ENCODE measurements around the gene OR7D2. TPM values are rescaled to one million over a fixed set of nuclear protein-coding genes. Genes with fewer than 3 reads are reported as not detected.
"Not testable (repeated sequence)": the region's sequence is repeated elsewhere in the genome, so short reads cannot be mapped to it uniquely, and the experiment has no call there.

Gene OR7D2
- not detected for total RNA-seq

DNA sequence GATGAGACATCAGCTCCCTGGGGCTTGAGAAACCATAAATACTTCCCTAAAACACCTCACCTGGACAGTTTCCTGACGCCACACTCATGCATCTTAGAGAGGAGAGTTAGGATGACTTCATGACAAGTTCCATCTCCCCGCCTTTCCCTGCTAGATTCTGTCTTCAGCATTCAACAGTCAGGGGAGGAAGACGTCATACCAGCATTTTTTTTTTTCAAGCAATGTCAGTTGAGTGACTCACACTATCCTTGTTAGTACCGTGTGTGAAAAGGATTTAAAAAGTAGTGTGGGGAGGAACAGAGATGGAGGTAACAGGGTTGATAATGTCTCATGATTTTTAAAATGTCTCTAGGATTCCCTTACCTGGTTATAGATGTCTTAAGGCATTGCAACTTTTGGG is at the start of gene OR7D2:
TSS of gene OR7D2 (plus strand) at position 79 of the 400 bp plus-strand sequence. CDS start 6,803 bp downstream, outside the sequence.
- no peak for DNase-seq (ENCODE audit: low spot score)

DNA sequence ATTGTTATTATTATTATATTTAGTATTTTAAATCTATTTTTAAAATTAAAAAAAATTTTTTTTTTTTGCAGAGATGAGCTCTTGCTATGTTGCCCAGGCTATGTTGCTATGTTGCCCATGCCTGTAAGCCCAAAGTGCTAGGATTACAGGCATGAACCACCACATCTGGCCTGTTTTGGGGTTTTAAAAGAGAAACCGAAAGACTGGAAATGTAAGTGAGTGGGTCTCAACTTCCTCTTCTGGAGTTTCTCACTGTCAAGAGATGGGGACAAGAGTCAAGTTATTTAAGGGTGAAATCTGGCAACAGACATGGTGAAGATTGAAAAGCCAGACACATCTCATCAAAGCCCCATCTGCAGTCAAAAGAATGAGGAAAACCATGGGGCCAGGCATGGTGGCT is 47.8 kb upstream of the OR7D2 start:
- no peak for DNase-seq (ENCODE audit: low spot score)

DNA sequence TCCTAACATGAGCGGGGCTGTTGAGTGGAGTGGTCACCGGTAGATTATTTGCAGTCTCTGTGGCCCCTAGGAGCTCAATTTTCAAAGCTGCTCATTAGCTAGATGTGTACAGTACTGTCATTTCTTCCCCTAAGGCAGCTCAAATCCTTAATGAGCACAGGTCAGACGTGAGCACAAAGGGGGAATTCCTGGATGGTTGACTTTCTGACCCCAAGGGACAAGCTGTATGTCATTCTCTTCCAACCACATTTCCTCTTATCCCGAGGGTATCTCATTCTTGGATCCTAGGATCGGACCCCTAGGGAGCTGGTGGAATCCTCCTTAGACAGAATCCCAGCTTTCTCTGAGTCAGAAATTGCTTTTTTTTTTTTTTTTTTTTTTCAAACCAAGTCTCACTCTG is 46.4 kb upstream of the OR7D2 start:
- no peak for DNase-seq (ENCODE audit: low spot score)

DNA sequence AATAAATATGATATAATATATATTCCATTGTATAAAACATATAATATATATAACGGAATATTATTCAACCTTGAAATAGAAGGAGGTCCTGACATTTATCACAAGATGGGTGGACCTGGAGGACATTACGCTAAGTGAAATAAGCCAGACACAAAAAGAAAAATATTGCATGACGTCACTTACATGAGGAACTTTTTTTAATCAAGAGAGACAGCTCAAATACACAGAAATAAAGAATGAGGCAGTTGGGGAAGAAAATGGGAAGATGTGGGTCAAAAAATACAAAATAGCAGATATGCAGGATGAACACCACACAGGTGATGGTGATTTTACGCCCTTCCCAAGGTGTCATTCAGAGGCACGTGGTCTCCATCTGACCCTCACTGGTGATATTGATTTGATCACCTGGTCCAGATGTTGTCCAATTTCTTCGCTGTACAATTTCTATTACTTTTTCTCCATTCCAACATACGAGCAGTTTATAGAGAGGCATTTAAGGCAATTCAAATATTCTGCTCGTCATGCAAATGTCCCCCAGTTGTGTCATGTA is 39.1 kb upstream of the OR7D2 start:
- DNase-seq (ENCODE audit: low spot score): no peak

DNA sequence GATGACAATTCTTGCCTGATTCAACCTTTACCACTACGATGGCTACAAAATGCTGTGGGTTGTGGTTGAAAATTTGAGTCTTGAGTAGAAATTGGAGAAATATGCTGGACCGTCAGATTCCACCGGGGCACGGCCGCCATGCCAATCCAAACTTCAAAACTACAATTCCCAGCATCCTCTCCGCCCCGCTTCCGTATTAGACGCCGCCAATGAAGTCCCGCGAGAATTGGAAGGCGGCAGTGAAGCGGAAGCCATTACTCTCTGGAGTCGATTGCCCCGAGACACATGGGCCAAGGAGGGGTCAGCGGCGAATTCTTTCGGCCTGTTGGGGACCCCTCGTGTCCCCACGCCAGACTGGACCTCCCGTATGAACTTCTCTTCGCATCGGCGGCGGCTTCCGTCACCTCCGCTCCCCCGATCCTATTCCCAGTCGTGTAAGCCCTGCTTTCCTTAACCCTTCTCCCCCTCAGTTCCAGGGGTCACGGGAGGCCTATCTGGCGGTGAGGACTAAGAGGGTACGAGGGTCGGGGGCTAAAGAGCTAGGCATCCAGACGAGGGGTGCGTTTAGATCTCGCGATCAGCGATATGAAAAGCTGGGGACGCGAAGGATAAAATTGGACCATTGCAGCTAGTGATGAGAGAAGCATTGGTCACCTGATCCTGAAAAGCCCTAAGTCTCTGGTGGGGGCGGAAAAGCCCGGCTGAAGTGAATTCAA is 38.5 kb upstream of the OR7D2 start, which contains the start of gene ZNF317:
TSS of gene ZNF317 (plus strand) at position 239 of the 716 bp plus-strand sequence. CDS start 15,620 bp downstream, outside the sequence.
- DNase-seq (ENCODE audit: low spot score): peak; percentile 96

- DNase-seq (ENCODE audit: low spot score): no peak
Measured at GRCh38 chr19:9144920-9145319, 33.9 kb upstream of the OR7D2 start.

DNA sequence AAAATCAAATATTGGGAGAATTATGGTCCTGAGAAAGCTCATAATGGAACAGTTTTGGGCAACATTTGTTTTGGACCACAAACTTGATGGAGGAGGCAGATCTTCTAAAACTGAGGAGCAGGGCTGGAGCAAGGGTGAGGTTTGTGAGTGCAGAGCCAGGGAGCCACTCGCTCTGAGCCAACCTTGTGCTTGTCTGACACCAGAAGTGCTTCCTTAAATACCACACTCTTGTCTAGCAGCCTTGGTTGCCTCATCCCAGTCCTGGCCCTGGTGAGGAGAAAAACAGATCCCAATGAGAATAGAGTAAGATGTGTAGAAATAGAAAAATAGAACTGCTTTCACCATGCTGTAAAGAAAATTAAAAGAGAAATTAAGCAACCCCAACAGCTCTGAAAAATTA is 31.9 kb upstream of the OR7D2 start:
- no peak for DNase-seq (ENCODE audit: low spot score)

DNA sequence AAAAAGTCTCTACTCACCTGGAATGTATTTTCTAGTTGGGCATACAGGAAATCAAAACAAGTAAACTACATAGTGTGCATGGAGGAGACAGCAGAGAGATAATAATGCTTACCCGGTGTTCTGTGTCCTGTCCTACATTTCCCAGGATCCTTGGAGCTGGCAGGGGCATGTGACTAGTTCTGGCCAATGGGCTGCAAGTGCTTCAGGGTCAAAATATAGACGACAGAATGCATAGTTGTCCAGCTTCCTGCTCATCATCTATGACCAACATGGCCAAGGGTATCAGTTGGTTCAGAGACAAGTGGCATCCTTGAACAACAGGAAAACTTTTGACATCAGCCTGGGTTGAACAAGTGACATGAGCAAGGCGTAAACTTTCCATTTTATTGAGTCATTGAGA is 30.1 kb upstream of the OR7D2 start:
- DNase-seq (ENCODE audit: low spot score): no peak

- no peak for DNase-seq (ENCODE audit: low spot score)
Measured at GRCh38 chr19:9149997-9150396, 28.8 kb upstream of the OR7D2 start.

- no peak for DNase-seq (ENCODE audit: low spot score)
Measured at GRCh38 chr19:9150650-9151049, 28.1 kb upstream of the OR7D2 start.

GRCh38 chr19:9151367-9151766 is 27.4 kb upstream of the OR7D2 start:
- no peak for DNase-seq (ENCODE audit: low spot score)

- DNase-seq (ENCODE audit: low spot score): no peak
Measured at GRCh38 chr19:9155591-9155990, 23.2 kb upstream of the OR7D2 start.

- no peak for DNase-seq (ENCODE audit: low spot score)
Measured at GRCh38 chr19:9156304-9156703, 22.5 kb upstream of the OR7D2 start.

DNA sequence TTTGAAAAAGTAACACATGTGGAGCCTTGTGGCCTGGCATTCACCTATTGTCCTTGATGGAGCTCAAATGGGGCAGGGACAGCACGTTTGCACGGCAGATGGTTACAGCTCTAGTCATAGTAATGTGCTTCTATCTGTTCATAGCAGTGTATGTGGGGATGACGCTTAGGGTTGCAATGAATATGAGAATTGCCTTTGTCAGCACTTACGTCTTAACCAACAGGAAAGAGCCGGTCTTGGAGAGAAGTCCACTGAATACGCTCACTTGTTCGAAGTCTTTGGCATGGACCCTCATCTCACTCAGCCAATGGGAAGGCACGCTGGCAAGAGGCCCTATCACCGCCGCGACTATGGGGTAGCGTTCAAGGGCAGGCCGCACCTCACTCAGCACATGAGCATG is 18.9 kb upstream of the OR7D2 start:
- no peak for DNase-seq (ENCODE audit: low spot score)

- DNase-seq (ENCODE audit: low spot score): no peak
Measured at GRCh38 chr19:9161427-9161826, 17.4 kb upstream of the OR7D2 start.

DNA sequence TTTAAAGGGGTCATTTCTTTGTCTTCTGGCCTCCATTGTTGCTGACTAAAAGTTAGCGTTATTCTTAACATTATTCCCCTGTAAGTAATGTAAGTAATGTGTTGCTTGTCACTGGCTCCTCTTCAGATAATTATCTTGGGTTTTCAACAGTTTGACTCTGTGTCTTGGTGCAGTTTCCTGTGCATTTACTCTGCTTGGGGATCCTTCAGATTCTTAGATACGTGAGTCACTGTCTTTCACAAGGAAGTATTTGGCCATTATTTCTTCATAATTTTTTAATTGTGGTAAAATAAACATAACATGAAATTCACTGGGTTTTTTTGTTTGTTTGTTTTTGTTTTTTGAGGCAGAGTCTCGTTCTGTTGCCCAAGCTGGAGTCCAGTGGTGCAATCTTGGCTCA is 13.5 kb upstream of the OR7D2 start:
- DNase-seq (ENCODE audit: low spot score): no peak

DNA sequence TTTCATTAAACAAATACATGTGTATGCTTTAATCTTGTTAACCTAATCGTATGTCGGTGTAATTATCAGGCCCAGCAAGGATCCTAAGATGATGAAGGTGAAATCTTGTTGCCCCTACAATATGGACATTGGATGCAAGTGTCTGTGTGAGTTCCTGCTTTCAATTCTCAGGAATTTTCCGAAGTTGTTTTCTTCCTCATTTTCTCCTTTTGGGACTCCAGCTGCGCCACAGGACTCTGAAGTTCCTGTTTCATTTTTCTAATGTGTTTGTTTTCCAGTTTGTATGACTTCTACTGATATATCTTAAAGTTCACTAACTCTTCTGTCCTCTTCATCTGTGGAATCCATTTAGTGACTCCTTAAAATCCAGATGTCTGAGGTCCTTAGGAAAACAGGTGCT is 11.9 kb upstream of the OR7D2 start:
- no peak for DNase-seq (ENCODE audit: low spot score)

GRCh38 chr19:9171393-9171991 is 7.3 kb upstream of the OR7D2 start:
- DNase-seq (ENCODE audit: low spot score): no peak

GRCh38 chr19:9175326-9175725 is 3.5 kb upstream of the OR7D2 start:
- DNase-seq (ENCODE audit: low spot score): no peak

GRCh38 chr19:9183000-9183399 is 4.2 kb downstream of the OR7D2 start:
- no peak for DNase-seq (ENCODE audit: low spot score)

GRCh38 chr19:9187191-9187590 is 8.4 kb downstream of the OR7D2 start:
- no peak for DNase-seq (ENCODE audit: low spot score)

DNA sequence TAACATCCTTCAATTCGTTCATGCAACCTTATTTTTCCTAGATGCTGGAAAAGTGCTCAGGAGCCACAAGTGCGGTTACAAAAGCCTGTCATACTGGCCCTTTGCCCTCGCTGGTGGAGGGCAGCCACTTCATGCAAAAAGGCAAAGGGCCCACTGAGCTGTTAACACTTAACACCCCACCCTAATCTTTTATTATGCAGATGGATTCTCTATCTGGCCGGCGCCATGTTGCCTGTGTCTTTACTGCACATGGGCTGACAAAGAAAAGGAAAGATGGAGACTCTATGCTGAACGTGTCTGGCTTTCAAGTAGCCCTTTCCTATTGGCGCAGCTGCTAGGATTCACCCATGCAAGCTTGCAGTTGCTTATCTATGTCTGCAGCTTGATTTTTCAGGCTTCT is 10.8 kb downstream of the OR7D2 start:
- no peak for DNase-seq (ENCODE audit: low spot score)

GRCh38 chr19:9198044-9198443 is 19.3 kb downstream of the OR7D2 start:
- not testable (repeated sequence) for DNase-seq (ENCODE audit: low spot score)

All from mucosa of gallbladder (tissue), 1 donor.